Stimulated activated CD8-positive, alpha-beta memory T cell treated with anti-CD3 and anti-CD28 coated beads, Interleukin-2, amount 100 ng/mL, for 1 hour (primary cell): Measurements from ENCODE around the gene RABEP2.
A peak's percentile ranks its signal among the peaks of the same experiment; 100 is the strongest.
"Not testable (repeated sequence)": the region's sequence is repeated elsewhere in the genome, so short reads cannot be mapped to it uniquely, and the experiment has no call there.

Source experiments
- DNase-seq, 2 donors: peaks; one replicate each; pipeline ENCODE4 v3.0.0-alpha.2; 2020; ENCODE audit warnings: low read depth in 2 of 2

The RABEP2 gene

DNA sequence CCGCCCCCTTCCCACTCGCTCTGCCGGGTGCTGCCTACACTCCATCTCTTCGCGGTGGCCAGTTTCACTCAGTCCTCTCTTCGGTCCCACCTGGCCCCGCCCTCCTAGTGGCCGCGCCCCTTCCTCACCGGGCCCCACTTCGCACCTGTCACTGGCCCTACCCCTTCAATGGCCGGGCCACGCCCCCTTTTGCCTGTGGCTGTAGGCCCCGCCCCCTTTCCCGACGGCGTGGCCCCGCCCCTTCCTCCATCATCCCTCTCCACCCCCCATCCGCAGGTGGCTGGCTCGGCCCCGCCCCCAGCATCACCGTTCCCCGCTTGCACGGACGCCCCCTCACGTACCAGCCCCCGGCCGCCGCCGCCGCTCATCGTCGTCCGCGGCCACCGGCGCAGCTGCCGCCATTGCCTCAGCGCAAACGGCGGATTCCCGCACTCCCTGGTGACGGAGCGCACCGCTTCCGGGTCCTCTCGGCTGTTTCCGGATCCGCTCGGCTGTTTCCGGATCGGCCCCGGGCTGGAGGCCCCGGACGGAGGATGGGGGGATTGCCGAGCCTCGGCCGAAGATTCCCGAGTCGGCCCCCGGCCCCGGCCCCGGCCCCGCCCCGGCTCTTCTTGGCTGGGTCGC is at the start of gene RABEP2:
Gene RABEP2 (minus strand): TSS at position 477 of the 624 bp plus-strand sequence. CDS start 75 bp downstream, at position 402.
- DNase-seq = peak; percentile 88 to 91

DNA sequence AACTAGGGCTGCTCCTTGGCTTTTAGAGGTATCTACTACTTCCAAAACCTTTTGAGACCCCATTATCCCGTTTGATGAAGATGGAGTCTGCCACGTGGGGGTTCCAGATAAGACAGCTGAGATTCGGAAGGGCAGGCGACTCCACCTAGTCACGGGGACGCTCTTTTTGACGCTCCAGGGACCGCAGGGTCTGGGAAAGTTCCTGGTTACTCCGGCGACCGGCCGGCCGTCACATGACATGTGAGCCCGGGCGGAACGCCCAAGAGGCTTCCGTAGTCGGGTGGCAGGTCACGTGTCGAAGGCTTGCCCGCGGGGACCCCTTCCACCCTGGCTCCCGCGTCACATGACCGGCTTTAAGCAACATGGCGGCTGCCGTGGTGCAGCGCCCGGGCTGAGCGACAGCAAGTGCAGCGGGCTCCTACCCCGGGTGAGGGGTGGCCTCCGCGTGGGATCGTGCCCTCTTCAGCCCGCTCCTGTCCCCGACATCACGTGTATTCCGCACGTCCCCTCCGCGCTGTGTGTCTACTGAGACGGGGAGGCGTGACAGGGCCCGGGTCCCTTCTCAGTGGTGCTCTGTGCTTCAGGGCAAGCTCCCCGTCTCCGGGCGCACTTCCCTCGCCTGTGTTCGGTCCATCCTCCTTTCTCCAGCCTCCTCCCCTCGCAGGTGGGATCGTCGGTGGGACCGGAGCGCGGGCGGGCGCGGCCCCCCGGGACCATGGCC is 49.6 kb upstream of the RABEP2 start, which contains the start of gene SPNS1:
Gene SPNS1 (plus strand): TSS at position 342 of the 721 bp plus-strand sequence. CDS start 374 bp downstream, at position 716.
- DNase-seq = peak; percentile 82

GRCh38 chr16:28974007-28974436 is 49.0 kb upstream of the RABEP2 start:
- DNase-seq = no peak

DNA sequence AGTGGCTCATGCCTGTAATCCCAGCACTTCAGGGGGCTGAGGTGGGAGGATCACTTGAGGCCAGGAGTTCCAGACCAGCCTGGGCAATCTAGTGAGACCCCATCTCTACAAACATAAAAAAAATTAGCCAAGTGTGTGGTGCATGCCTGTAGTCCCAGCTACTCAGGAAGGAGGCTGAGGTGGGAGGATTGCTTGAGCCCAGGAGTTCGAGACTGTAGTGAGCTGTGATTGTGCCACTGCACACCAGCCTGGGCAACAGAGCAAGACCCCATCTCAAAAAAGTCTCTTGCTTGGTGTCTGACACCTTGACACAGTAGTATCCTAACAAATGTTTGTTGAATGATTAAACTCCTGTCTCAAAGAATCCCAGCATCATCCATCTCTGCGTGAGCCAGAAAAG is 44.7 kb upstream of the RABEP2 start:
- DNase-seq = not testable (repeated sequence)

GRCh38 chr16:28967156-28967555 is 42.1 kb upstream of the RABEP2 start:
- no peak for DNase-seq

DNA sequence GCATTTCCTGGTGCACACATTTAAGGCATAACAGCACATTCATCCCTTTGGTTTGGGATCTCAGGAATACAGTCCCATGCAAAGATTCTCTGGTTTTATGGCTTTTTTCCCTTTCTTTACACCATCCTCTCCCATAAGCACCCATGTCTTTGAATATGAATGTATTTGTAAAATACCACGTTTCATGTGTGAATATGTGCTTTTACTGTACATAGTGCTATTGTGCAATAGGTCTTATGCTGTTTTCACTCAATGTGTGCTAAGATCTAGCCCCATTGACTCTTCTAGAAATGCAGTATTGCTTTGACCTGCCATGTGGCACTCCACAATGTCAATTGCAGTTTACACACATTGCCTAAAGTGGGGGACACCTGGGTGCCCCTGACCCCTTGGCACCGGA is 39.5 kb upstream of the RABEP2 start:
- no peak for DNase-seq

DNA sequence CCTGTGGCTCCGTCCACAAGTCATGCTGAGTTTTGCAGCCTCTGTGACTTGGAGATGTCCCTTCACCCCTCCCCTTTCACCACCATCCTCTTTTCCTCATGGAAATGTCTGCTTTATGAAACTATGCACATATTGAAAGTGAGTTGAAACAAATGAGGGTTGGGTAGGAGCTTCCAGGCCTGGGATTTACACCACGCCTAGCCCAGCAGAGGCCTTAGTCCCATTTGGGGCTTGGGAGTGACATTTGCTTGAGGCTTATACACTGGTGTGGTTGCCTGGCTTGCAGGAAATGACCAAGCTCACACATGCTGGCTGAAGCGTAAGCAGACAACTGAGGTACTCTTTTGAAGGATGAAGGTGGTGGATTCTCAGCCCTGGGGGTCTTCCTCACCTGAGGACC is 39.0 kb upstream of the RABEP2 start:
- DNase-seq = no peak

- no peak for DNase-seq
Measured at GRCh38 chr16:28958836-28959235, 33.8 kb upstream of the RABEP2 start.

GRCh38 chr16:28958216-28958615 is 33.2 kb upstream of the RABEP2 start:
- DNase-seq = no peak

DNA sequence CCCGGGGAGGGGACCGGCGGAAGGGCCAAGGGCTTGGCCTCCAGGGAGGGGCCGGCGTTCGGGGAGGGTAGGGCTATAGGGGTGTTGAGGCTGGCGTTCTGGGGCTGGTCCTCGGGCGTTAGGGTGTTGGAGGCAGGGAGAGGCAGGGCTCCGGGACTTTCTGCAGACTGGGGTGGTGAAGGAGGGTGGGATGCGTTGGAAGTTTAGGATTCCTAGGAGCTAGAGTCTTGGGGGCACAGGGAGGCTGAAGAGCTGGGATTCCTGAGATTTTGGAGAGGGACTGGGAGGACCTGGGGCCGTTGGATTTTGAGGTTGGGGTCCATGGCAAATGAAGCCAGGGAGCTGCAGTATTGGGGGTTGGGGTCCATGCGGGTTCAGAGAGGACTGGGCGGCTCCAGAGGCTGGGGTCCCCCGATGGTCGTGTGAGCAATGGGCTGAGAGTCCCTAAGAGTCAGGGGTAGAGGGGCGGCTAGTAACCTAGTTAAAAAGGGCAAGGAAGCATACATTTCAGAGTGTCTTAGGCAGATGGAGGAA is 26.4 kb upstream of the RABEP2 start:
- DNase-seq = no peak

- DNase-seq = peak; percentile 99
Measured at GRCh38 chr16:28950648-28951409, 25.8 kb upstream of the RABEP2 start, which contains the start of gene NFATC2IP. Gene NFATC2IP (plus strand): TSS chr16:28950937. CDS start chr16:28951012, 75 bp downstream.

DNA sequence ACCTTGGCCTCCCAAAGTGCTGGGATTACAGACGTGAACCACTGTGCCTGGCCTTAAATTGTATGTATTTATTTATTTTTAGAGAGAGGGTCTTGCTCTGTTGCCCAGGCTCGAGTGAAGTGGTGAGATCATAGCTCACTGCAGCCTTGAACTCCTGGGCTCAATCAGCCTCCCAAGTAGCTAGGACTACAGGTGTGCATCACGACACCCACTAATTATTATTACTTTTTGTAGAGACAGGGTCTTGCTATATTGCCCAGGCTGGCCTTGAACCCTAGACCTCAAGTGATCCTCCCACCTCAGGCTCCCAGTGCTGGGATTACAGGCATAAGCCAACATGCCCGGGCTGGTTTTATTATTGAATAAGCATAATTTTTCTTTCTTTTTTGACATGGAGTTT is 21.6 kb upstream of the RABEP2 start:
- no peak for DNase-seq

DNA sequence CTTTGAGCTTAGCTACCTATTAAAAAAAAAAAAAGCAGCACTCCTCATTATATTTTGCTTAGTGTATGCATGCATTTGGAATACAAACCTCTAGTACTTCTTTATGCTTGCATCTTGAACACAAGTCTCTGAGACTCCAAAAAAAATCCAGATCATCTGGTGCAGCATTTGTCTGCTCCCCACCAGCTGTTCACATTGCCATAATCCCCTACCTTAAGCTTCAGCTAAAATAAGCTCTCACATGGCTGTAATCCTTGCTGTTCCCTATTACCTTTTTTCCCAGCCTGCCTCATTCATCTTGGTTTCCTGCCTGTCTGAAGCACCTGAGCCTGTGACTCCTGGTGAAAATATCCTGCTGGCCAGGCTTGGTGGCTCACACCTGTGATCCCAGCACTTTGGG is 18.2 kb upstream of the RABEP2 start:
- no peak for DNase-seq

DNA sequence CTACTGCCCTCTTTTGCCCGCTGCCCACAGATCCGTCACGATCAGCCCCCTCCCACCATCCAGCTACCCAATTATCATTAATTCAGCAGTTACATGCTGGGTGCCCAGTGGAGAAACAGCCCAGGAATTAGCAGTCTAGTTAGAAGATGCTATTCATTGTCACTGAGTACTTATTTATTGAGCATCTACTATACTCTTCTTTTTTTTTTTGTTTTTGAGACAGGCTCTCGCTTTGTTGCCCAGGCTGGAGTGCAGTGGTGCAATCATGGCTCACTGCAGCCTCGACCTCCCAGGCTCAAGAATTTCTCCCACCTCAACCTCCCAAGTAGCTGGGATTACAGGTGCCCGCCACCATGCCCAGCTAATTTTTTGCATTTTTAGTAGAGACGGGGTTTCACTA is 14.8 kb upstream of the RABEP2 start:
- not testable (repeated sequence) for DNase-seq

DNA sequence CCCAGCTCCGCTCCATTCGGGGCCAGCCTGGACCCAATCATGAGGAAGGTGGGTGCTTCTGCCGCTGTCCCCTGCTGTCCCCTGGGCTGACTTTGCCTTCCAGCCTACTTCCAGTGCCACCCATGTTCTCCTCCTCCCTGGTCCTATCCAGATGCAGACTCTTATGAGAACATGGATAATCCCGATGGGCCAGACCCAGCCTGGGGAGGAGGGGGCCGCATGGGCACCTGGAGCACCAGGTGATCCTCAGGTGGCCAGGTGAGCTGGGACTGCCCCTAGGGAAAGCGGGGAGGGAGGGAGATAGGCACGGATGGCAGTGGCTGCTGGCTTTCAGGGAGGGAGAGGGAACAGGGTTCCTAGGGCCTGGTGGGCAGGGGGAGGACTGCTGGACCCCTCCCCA is 13.7 kb upstream of the RABEP2 start:
- DNase-seq = no peak

- DNase-seq = no peak
Measured at GRCh38 chr16:28937222-28937876, 12.3 kb upstream of the RABEP2 start.

- DNase-seq = no peak
Measured at GRCh38 chr16:28936784-28937155, 11.7 kb upstream of the RABEP2 start.

DNA sequence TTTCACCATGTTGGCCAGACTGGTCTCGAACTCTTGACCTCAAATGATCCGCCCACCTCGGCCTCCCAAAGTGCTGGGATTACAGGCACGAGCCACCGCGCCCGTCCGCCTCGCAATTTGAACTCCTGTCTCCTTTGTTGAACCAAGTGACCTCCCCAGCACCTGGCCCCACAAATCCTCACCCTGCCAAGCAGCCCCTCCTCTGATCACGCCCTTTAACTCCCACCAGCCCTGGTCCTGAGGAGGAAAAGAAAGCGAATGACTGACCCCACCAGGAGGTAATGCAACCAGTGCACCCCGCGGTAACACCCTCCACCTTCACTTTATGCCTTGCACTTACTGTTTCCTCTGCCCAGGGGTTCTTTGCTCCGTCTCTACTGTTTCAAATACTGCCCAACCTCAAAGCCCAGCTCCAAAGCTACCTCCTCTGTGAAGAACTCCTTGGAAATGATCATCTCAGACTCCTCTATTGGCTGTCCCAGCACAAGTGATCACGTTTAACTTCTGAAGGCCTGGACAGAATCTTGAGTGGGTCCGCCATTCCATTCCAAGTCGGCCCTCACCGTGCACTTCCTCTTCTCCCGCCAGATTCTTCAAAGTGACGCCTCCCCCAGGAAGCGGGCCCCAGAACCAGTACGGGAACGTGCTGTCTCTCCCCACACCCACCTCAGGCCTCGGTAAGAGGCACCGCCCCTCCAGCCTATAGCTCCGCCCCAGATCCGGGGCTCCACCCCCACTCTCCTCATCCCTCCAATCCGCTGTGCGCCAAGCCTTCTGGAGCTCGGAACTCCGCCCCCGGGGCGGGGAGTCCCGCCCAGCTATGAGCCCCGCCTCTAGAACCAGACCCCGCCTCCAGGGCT is 11.1 kb upstream of the RABEP2 start:
- DNase-seq = peak; percentile 55 to 68

GRCh38 chr16:28935346-28935745 is 10.3 kb upstream of the RABEP2 start:
- DNase-seq = no peak

GRCh38 chr16:28933171-28933570 is 8.1 kb upstream of the RABEP2 start:
- DNase-seq = no peak
